ENCODE results near the gene CCT5.

GRCh38 chr5:10227379-10227778 is 22.7 kb upstream of the CCT5 start:
- TF ChIP-seq, protein P1, sequence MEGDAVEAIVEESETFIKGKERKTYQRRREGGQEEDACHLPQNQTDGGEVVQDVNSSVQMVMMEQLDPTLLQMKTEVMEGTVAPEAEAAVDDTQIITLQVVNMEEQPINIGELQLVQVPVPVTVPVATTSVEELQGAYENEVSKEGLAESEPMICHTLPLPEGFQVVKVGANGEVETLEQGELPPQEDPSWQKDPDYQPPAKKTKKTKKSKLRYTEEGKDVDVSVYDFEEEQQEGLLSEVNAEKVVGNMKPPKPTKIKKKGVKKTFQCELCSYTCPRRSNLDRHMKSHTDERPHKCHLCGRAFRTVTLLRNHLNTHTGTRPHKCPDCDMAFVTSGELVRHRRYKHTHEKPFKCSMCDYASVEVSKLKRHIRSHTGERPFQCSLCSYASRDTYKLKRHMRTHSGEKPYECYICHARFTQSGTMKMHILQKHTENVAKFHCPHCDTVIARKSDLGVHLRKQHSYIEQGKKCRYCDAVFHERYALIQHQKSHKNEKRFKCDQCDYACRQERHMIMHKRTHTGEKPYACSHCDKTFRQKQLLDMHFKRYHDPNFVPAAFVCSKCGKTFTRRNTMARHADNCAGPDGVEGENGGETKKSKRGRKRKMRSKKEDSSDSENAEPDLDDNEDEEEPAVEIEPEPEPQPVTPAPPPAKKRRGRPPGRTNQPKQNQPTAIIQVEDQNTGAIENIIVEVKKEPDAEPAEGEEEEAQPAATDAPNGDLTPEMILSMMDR (IDR thresholded peaks at IDR 0.05), result no peak
- no peak for TF ChIP-seq SMAD3 (CRISPR knock-in tag; IDR thresholded peaks at IDR 0.05; ENCODE audit: borderline replicate concordance)
- TF ChIP-seq ZNF138 (CRISPR knock-in tag; conservative IDR thresholded peaks at IDR 0.05), result no peak
- no peak for TF ChIP-seq CREB1 (CRISPR knock-in tag; IDR thresholded peaks at IDR 0.05)
- TF ChIP-seq FOXP1 (CRISPR knock-in tag; IDR thresholded peaks at IDR 0.05; ENCODE audit: borderline replicate concordance), result no peak
- no peak for TF ChIP-seq JUN (CRISPR knock-in tag; IDR thresholded peaks at IDR 0.05)
- TF ChIP-seq, protein P2, sequence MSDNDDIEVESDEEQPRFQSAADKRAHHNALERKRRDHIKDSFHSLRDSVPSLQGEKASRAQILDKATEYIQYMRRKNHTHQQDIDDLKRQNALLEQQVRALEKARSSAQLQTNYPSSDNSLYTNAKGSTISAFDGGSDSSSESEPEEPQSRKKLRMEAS (CRISPR knock-in tag; IDR thresholded peaks at IDR 0.05), result no peak
- TF ChIP-seq RELA (CRISPR knock-in tag; IDR thresholded peaks at IDR 0.05; ENCODE audit: borderline replicate concordance), result no peak
- no peak for TF ChIP-seq SP1 (CRISPR knock-in tag; conservative IDR thresholded peaks at IDR 0.05)
- no peak for TF ChIP-seq ELF4 (CRISPR knock-in tag; IDR thresholded peaks at IDR 0.05; ENCODE audit: low read depth)

All from WTC11 (cell line).